GM23338 (cell line): ENCODE results near the gene OMA1. TPM values are rescaled to one million over a fixed set of nuclear protein-coding genes. Genes with fewer than 3 reads are reported as not detected.

Experiments used
- ATAC-seq: fragments of 200-7000 bp; cut with Tn5 transposase; 3 replicates; pipeline ENCODE4 v1.9.1; 2020
- DNase-seq: peaks from one replicate; pipeline ENCODE4 v3.0.0-alpha.2; 2015; ENCODE audit warnings: low spot score
- H2AFZ ChIP-seq: fragments of 200-600 bp; sonication (generic); 2 replicates; pipeline ENCODE4 v1.8.0; 2016; ENCODE audit warnings: antibody characterized with exemption, mild to moderate bottlenecking, moderate library complexity
- H3F3A ChIP-seq: fragments of 200-600 bp; sonication (generic); replicated peaks from 2 replicates; pipeline ENCODE4 v1.8.0; 2017; ENCODE audit warnings: antibody characterized with exemption, mixed run types, low read depth
- H3K27ac ChIP-seq: fragments of 200-600 bp; sonication (generic); 2 replicates; pipeline ENCODE4 v1.6.1; 2016; ENCODE audit warnings: low read depth
- H3K27me3 ChIP-seq: fragments of 200-600 bp; sonication (generic); 2 replicates; pipeline ENCODE4 v1.8.0; 2016; ENCODE audit warnings: mild to moderate bottlenecking, mixed run types, moderate library complexity; ENCODE audit not compliant: insufficient read depth
- H3K36me3 ChIP-seq: fragments of 200-600 bp; sonication (generic); 2 replicates; pipeline ENCODE4 v1.8.0; 2016; ENCODE audit warnings: mild to moderate bottlenecking; ENCODE audit not compliant: insufficient read depth
- H3K4me1 ChIP-seq: fragments of 200-600 bp; sonication (generic); 2 replicates; pipeline ENCODE4 v1.8.0; 2016; ENCODE audit warnings: mild to moderate bottlenecking, moderate library complexity; ENCODE audit not compliant: insufficient read depth
- H3K4me2 ChIP-seq: fragments of 200-600 bp; sonication (generic); 2 replicates; pipeline ENCODE4 v1.7.1; 2017; ENCODE audit warnings: mixed run types
- H3K4me3 ChIP-seq: fragments of 200-600 bp; sonication (generic); 2 replicates; pipeline ENCODE4 v1.6.1; 2016; ENCODE audit warnings: mixed run types
- H3K79me2 ChIP-seq: fragments of 200-600 bp; sonication (generic); replicated peaks from 2 replicates; pipeline ENCODE4 v1.8.0; 2017; ENCODE audit warnings: mild to moderate bottlenecking; ENCODE audit not compliant: insufficient read depth
- H3K9me2 ChIP-seq: fragments of 200-600 bp; sonication (generic); 2 replicates; pipeline ENCODE4 v1.8.0; 2017; ENCODE audit not compliant: insufficient read depth
- H4K20me1 ChIP-seq: fragments of 200-600 bp; sonication (generic); replicated peaks from 2 replicates; pipeline ENCODE4 v1.8.0; 2017; ENCODE audit warnings: mild to moderate bottlenecking; ENCODE audit not compliant: insufficient read depth
- H3K27ac Mint-ChIP-seq: 2 replicates; pipeline ENCODE4 v1.8.0; 2020; ENCODE audit warnings: inconsistent platforms, mild to moderate bottlenecking, moderate library complexity, mixed read lengths
- H3K27me3 Mint-ChIP-seq: 3 replicates; pipeline ENCODE4 v1.8.0; 2022; ENCODE audit warnings: low read depth, mild to moderate bottlenecking, moderate library complexity, mixed read lengths, inconsistent platforms; ENCODE audit not compliant: insufficient read depth, poor library complexity
- H3K36me3 Mint-ChIP-seq: 3 replicates; pipeline ENCODE4 v1.8.0; 2021; ENCODE audit warnings: low read depth, mild to moderate bottlenecking, inconsistent platforms, moderate library complexity, mixed read lengths
- H3K4me1 Mint-ChIP-seq: 3 replicates; pipeline ENCODE4 v1.8.0; 2020; ENCODE audit warnings: mild to moderate bottlenecking, inconsistent platforms, mixed read lengths
- H3K4me3 Mint-ChIP-seq: 3 replicates; pipeline ENCODE4 v1.8.0; 2021; ENCODE audit warnings: moderate library complexity, mild to moderate bottlenecking, inconsistent platforms, mixed read lengths
- H3K9me3 Mint-ChIP-seq: 3 replicates; pipeline ENCODE4 v1.8.0; 2020; ENCODE audit warnings: moderate library complexity, mild to moderate bottlenecking, inconsistent platforms, mixed read lengths
- CREB1 ChIP-seq: fragments of 250-450 bp; sonication (Bioruptor Pico); IDR thresholded peaks from 2 replicates; pipeline ENCODE4 v1.5.0; 2020; ENCODE audit warnings: low read depth, mild to moderate bottlenecking, moderate library complexity
- EZH2 ChIP-seq: fragments of 200-600 bp; sonication (generic); IDR thresholded peaks from one replicate; pipeline ENCODE4 v1.8.0; 2017; ENCODE audit warnings: antibody characterized with exemption, mild to moderate bottlenecking, low read depth; ENCODE audit not compliant: unreplicated experiment
- EZH2phosphoT487 ChIP-seq: fragments of 200-600 bp; sonication (generic); IDR thresholded peaks from one replicate; pipeline ENCODE4 v1.8.1; 2018; ENCODE audit warnings: antibody characterized with exemption; ENCODE audit not compliant: unreplicated experiment
- JUNB ChIP-seq: IDR thresholded peaks from one replicate; pipeline ENCODE4 v1.6.1; 2016; ENCODE audit warnings: antibody characterized with exemption; ENCODE audit not compliant: unreplicated experiment
- NANOG ChIP-seq: IDR thresholded peaks from 2 replicates; pipeline ENCODE4 v1.6.1; 2016; ENCODE audit warnings: antibody characterized with exemption, borderline replicate concordance
- POLR2AphosphoS5 ChIP-seq: IDR thresholded peaks from 2 replicates; pipeline ENCODE4 v1.6.1; 2016; ENCODE audit warnings: antibody characterized with exemption, low read depth
- STAT1 ChIP-seq: IDR thresholded peaks from one replicate; pipeline ENCODE4 v1.6.1; 2016; ENCODE audit warnings: antibody characterized with exemption; ENCODE audit not compliant: unreplicated experiment
- ZNF114 ChIP-seq: fragments of 250-450 bp; sonication (Bioruptor Pico); IDR thresholded peaks from 2 replicates; pipeline ENCODE4 v1.5.0; 2020; ENCODE audit warnings: mild to moderate bottlenecking, moderate library complexity
- ZNF331 ChIP-seq: fragments of 250-450 bp; sonication (Bioruptor Pico); IDR thresholded peaks from 2 replicates; pipeline ENCODE4 v1.5.0; 2020; ENCODE audit warnings: low read depth, mild to moderate bottlenecking, moderate library complexity
- polyA plus RNA-seq: library from polyadenylated mRNA; unstranded; fragments of >200 nt; fragmentation: Nextera tagmentation; extraction: Ambion mirVana; gene quantifications from 2 replicates; pipeline ENCODE4 v1.2.1, GENCODE V29; 2016
- total RNA-seq: library from RNA; depleted of rRNA; stranded (reverse); fragments of >200 nt; shearing (Covaris generic); gene quantifications from 2 replicates; pipeline ENCODE4 v1.2.3, GENCODE V29; 2014
- TF ChIP-seq, protein P1 (sequence below): IDR thresholded peaks from one replicate; pipeline ENCODE4 v1.6.1; 2018; ENCODE audit warnings: antibody characterized with exemption; ENCODE audit not compliant: unreplicated experiment
- TF ChIP-seq, protein P2 (sequence below): IDR thresholded peaks from 2 replicates; pipeline ENCODE4 v1.6.1; 2016; ENCODE audit warnings: antibody characterized with exemption
- TF ChIP-seq, protein P3 (sequence below), 2 experiments: fragments of 200-600 bp in 1 of 2; sonication (generic) in 1 of 2; conservative IDR thresholded peaks; 2 replicates each; pipeline versions ENCODE4 v1.5.1 to v1.6.1; 2016 to 2017; ENCODE audit warnings: antibody characterized with exemption in 2 of 2, low read depth in 2 of 2, mild to moderate bottlenecking in 2 of 2, moderate library complexity in 1 of 2

Gene OMA1
- total and polyA plus RNA-seq, 2 experiments from 2014 or later = 21.3 to 33.1 TPM

DNA sequence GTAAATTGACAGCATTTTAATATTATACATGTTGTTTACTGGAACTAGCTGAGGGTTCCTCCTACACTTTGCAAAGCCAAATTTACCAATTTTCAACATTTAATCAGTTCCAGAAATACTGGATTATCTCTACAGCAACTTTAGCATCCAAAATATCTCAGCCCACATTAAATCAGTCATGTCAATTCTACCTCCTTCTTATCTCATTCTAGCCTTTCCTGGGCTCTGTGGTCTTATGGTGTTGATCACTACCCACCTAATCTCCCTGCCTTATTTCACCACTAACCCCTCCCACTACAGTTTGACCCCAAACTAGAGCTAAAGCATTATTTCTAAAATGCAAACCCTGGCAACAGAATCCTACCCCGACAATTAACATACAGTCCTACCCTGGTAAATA lies 3.3 kb downstream of the OMA1 start:
- Mint-ChIP-seq H3K9me3 (no peaks in the 10 kb centered on the region), H3K4me1 (peaks cover 13% of the 10 kb centered on the region), H3K27ac (no peak overlapping the region), H3K36me3 (no peaks in the 10 kb centered on the region; the same call in 2 of the 3 replicates), H3K4me3 (no peak overlapping the region), H3K27me3 (peaks cover 5% of the 10 kb centered on the region)
- Histone ChIP-seq H3K79me2 (no peaks in the 10 kb centered on the region), H3K4me2 (no peak overlapping the region), H3K4me1 (peaks cover 10% of the 10 kb centered on the region), H2AFZ (no peak overlapping the region), H4K20me1 (no peaks in the 10 kb centered on the region), H3K9me2 (no peaks in the 10 kb centered on the region), H3K4me3 (no peak overlapping the region), H3F3A (no peaks in the 10 kb centered on the region), H3K27ac (no peak overlapping the region), H3K36me3 (no peaks in the 10 kb centered on the region), H3K27me3 (no peaks in the 10 kb centered on the region)
- TF ChIP-seq STAT1 (no peak), JUNB (no peak), POLR2AphosphoS5 (no peak), NANOG (no peak), ZNF114 (CRISPR knock-in tag) (no peak), EZH2 (no peak)
- TF ChIP-seq, protein P1, sequence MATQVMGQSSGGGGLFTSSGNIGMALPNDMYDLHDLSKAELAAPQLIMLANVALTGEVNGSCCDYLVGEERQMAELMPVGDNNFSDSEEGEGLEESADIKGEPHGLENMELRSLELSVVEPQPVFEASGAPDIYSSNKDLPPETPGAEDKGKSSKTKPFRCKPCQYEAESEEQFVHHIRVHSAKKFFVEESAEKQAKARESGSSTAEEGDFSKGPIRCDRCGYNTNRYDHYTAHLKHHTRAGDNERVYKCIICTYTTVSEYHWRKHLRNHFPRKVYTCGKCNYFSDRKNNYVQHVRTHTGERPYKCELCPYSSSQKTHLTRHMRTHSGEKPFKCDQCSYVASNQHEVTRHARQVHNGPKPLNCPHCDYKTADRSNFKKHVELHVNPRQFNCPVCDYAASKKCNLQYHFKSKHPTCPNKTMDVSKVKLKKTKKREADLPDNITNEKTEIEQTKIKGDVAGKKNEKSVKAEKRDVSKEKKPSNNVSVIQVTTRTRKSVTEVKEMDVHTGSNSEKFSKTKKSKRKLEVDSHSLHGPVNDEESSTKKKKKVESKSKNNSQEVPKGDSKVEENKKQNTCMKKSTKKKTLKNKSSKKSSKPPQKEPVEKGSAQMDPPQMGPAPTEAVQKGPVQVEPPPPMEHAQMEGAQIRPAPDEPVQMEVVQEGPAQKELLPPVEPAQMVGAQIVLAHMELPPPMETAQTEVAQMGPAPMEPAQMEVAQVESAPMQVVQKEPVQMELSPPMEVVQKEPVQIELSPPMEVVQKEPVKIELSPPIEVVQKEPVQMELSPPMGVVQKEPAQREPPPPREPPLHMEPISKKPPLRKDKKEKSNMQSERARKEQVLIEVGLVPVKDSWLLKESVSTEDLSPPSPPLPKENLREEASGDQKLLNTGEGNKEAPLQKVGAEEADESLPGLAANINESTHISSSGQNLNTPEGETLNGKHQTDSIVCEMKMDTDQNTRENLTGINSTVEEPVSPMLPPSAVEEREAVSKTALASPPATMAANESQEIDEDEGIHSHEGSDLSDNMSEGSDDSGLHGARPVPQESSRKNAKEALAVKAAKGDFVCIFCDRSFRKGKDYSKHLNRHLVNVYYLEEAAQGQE = no peak
- TF ChIP-seq, protein P2, sequence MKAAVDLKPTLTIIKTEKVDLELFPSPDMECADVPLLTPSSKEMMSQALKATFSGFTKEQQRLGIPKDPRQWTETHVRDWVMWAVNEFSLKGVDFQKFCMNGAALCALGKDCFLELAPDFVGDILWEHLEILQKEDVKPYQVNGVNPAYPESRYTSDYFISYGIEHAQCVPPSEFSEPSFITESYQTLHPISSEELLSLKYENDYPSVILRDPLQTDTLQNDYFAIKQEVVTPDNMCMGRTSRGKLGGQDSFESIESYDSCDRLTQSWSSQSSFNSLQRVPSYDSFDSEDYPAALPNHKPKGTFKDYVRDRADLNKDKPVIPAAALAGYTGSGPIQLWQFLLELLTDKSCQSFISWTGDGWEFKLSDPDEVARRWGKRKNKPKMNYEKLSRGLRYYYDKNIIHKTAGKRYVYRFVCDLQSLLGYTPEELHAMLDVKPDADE = no peak
- TF ChIP-seq, protein P3, sequence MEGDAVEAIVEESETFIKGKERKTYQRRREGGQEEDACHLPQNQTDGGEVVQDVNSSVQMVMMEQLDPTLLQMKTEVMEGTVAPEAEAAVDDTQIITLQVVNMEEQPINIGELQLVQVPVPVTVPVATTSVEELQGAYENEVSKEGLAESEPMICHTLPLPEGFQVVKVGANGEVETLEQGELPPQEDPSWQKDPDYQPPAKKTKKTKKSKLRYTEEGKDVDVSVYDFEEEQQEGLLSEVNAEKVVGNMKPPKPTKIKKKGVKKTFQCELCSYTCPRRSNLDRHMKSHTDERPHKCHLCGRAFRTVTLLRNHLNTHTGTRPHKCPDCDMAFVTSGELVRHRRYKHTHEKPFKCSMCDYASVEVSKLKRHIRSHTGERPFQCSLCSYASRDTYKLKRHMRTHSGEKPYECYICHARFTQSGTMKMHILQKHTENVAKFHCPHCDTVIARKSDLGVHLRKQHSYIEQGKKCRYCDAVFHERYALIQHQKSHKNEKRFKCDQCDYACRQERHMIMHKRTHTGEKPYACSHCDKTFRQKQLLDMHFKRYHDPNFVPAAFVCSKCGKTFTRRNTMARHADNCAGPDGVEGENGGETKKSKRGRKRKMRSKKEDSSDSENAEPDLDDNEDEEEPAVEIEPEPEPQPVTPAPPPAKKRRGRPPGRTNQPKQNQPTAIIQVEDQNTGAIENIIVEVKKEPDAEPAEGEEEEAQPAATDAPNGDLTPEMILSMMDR (conservative IDR thresholded peaks at IDR 0.05; ENCODE audit: low read depth in 2 of 2) = no peak
- no peak for DNase-seq
- ATAC-seq = no peak

DNA sequence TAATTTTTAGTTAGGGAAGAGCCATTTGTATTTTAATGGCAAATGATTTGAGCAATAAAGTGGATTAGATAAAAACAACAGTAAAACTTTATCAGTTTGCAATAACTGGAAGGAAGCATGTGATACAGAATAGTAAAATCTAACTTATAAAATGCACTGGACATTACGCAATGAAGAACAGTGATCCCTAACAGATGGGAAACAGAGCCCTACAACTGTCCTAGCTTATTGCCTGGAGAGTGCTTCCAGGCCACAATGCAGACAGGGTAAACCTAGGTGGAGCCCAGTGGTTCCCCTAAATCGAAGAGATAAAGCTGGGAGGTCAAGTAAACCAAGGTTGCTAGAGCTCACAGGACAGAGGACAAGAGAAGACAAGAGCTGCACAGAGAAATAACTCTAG lies 7.0 kb downstream of the OMA1 start:
- Histone ChIP-seq H3K27me3 (no peaks in the 10 kb centered on the region), H3K4me2 (no peak overlapping the region), H3F3A (no peaks in the 10 kb centered on the region), H4K20me1 (no peaks in the 10 kb centered on the region), H2AFZ (no peak overlapping the region), H3K4me3 (no peak overlapping the region), H3K79me2 (no peaks in the 10 kb centered on the region), H3K4me1 (no peaks in the 10 kb centered on the region), H3K36me3 (no peaks in the 10 kb centered on the region), H3K9me2 (no peaks in the 10 kb centered on the region), H3K27ac (no peak overlapping the region)
- no peaks in the 10 kb centered on the region for H3K9me3 Mint-ChIP-seq
- H3K27me3 Mint-ChIP-seq = no peaks in the 10 kb centered on the region
- no peaks in the 10 kb centered on the region for H3K4me1 Mint-ChIP-seq
- DNase-seq = no peak
- no peaks in the 10 kb centered on the region for H3K36me3 Mint-ChIP-seq
- H3K4me3 Mint-ChIP-seq = no peak overlapping the region
- no peak for ATAC-seq
- TF ChIP-seq NANOG (no peak), POLR2AphosphoS5 (no peak), ZNF331 (no peak), EZH2phosphoT487 (no peak), CREB1 (CRISPR knock-in tag) (no peak), JUNB (no peak), STAT1 (no peak), EZH2 (no peak)
- TF ChIP-seq, protein P1 = no peak
- TF ChIP-seq, protein P3 (conservative IDR thresholded peaks at IDR 0.05; ENCODE audit: low read depth in 2 of 2) = no peak
- no peak overlapping the region for H3K27ac Mint-ChIP-seq
